ENCODE results near the gene RPL15.

DNA sequence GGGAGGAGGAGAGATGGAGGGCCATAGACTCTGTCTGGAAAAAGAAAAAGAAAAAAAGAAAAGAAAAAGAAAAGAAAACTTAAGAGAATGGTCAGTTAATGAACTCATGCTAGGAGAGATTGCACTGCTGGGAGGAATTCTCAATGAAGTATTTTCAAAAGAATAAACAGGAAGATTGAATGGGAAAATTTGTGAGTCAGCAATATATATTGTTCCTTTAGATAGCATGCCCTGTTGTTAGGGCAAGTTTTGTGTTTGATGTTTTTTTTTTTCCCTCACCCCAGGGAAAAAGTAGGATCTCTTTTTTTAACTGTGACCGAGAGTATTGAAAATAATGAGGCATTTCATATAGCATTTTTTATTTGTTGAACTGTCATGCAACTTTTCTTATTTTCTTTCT is 20.4 kb downstream of the RPL15 start:
- TF ChIP-seq, protein P1, sequence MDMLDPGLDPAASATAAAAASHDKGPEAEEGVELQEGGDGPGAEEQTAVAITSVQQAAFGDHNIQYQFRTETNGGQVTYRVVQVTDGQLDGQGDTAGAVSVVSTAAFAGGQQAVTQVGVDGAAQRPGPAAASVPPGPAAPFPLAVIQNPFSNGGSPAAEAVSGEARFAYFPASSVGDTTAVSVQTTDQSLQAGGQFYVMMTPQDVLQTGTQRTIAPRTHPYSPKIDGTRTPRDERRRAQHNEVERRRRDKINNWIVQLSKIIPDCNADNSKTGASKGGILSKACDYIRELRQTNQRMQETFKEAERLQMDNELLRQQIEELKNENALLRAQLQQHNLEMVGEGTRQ (IDR thresholded peaks at IDR 0.05), result no peak
- TF ChIP-seq POLR2A (IDR thresholded peaks at IDR 0.05; ENCODE audit: low read length) (no peak), EP300 (IDR thresholded peaks at IDR 0.05) (no peak), MAZ (IDR thresholded peaks at IDR 0.05; ENCODE audit: borderline replicate concordance, low read depth, low read length) (no peak), KDM1A (IDR thresholded peaks at IDR 0.05; ENCODE audit: low read depth) (no peak), BHLHE40 (IDR thresholded peaks at IDR 0.05; ENCODE audit: low read depth, low read length) (no peak)
- TF ChIP-seq, protein P2, sequence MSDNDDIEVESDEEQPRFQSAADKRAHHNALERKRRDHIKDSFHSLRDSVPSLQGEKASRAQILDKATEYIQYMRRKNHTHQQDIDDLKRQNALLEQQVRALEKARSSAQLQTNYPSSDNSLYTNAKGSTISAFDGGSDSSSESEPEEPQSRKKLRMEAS (IDR thresholded peaks at IDR 0.05), result no peak
- TF ChIP-seq, protein P3, sequence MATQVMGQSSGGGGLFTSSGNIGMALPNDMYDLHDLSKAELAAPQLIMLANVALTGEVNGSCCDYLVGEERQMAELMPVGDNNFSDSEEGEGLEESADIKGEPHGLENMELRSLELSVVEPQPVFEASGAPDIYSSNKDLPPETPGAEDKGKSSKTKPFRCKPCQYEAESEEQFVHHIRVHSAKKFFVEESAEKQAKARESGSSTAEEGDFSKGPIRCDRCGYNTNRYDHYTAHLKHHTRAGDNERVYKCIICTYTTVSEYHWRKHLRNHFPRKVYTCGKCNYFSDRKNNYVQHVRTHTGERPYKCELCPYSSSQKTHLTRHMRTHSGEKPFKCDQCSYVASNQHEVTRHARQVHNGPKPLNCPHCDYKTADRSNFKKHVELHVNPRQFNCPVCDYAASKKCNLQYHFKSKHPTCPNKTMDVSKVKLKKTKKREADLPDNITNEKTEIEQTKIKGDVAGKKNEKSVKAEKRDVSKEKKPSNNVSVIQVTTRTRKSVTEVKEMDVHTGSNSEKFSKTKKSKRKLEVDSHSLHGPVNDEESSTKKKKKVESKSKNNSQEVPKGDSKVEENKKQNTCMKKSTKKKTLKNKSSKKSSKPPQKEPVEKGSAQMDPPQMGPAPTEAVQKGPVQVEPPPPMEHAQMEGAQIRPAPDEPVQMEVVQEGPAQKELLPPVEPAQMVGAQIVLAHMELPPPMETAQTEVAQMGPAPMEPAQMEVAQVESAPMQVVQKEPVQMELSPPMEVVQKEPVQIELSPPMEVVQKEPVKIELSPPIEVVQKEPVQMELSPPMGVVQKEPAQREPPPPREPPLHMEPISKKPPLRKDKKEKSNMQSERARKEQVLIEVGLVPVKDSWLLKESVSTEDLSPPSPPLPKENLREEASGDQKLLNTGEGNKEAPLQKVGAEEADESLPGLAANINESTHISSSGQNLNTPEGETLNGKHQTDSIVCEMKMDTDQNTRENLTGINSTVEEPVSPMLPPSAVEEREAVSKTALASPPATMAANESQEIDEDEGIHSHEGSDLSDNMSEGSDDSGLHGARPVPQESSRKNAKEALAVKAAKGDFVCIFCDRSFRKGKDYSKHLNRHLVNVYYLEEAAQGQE (IDR thresholded peaks at IDR 0.05), result no peak
